GM12873 (cell line): ENCODE measurements around the gene PALMD.

Source experiments
- TF ChIP-seq, protein P1 (sequence below): IDR thresholded peaks from 2 replicates; pipeline ENCODE4 v1.5.1; 2012; ENCODE audit warnings: low read depth, mild to moderate bottlenecking, moderate library complexity, low read length, control low read depth; ENCODE audit not compliant: insufficient read depth; ENCODE audit errors: missing control alignments

PALMD gene

DNA sequence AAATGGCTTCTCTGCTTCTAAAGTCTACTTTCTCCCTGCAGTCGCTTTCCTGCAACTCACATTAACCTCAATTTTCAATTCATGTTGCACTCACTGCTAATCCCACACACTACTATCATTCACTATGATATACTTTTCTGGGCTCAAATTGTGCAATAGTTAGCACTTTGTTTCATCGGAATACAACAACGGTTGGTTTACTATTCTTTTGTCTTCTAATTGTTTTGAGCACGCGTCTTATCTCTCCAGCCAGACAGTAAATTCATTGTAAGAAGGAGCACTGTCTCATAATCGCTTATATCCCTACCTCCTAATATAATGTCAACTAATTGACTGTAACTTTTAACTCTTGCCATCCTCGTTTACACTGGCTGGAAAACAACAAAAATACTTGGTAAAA lies 3.9 kb upstream of the PALMD start:
- TF ChIP-seq, protein P1, sequence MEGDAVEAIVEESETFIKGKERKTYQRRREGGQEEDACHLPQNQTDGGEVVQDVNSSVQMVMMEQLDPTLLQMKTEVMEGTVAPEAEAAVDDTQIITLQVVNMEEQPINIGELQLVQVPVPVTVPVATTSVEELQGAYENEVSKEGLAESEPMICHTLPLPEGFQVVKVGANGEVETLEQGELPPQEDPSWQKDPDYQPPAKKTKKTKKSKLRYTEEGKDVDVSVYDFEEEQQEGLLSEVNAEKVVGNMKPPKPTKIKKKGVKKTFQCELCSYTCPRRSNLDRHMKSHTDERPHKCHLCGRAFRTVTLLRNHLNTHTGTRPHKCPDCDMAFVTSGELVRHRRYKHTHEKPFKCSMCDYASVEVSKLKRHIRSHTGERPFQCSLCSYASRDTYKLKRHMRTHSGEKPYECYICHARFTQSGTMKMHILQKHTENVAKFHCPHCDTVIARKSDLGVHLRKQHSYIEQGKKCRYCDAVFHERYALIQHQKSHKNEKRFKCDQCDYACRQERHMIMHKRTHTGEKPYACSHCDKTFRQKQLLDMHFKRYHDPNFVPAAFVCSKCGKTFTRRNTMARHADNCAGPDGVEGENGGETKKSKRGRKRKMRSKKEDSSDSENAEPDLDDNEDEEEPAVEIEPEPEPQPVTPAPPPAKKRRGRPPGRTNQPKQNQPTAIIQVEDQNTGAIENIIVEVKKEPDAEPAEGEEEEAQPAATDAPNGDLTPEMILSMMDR = no peak

DNA sequence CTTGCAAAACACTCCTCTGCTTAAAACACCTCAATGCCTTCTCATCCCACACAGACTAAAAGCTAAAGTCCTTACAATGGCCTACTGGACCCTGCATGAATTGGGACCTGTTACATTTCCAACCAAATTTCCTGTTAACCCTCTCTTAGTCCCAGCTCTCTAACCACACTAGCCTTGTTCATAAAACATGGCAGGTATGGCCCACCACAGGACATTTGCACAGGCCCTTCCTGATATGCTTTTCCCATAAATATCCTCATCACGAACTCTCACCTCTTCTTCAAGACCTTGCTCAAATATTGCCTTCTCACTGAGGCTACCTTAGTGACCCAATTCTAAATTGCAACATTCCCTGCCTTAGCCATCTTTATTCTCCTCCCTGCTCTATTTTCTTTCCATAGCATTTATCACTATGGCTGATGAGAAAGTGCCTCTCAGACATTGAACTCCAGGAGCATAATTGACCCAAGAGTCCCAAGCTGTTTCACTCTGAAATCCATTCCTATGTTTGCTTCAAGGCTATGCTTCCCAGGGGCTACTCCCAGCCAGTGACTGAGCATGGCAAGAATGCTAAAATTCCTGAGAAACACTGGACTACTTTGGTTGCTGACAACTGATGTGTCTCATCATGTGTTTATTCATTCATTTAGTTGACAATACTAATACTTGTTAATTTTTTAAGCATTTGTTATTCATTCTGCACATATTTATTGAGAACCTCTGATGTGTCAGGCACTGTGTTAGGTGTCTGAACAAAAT lies 2.7 kb upstream of the PALMD start:
- TF ChIP-seq, protein P1 = no peak

DNA sequence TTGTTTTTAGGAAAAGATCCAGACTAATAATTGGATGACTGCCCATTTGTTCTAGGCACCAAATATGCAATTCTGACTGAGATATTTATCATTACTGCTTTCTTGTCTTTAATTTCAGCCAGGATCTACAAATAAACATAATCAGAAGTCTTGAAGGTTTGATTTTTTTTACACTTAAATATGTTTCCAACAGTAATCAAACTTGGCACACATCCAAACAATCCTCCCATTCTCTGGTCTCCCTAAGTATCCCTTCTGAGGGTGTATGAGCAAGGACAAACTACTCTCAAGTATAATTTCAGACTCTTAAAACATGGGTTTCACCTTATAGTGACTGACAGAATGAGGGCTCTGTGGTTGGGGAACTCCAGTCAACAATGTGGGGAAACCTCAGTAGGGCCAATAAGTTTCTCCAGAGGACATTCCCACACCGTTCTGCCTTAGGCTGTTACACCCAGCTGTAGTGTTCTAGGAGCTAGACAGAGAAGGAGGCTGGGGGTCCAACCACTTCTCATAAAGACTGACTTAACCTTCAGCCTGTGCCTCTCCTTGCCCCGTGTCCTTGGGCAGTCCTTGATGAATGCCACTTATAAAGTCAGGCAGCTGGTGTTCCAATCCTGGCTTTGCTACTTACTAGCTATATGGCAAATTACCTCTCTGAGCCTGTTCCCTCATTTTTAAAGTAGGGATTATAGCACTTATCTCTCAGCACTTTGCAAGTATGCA lies 1.5 kb upstream of the PALMD start:
- TF ChIP-seq, protein P1 = no peak

DNA sequence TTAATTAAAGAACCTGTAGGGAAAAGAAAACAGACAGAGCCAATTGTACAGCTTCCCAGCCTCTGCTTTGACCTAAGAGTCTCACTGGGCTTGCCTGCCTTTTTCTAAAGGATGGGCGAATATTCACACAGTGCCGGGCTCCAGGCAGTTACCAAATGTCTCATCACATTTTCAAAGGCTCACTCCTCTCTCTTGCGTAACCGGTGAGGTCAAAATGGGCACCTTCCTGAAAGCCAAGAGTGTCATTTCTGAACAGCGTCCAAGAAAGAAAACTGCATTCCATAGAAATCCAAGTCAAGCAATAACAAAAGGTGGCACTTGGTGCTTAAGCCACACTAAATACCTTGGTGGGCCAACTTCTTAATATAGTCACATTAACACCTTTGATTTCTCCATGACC lies 710 bp upstream of the PALMD start:
- TF ChIP-seq, protein P1 = no peak

DNA sequence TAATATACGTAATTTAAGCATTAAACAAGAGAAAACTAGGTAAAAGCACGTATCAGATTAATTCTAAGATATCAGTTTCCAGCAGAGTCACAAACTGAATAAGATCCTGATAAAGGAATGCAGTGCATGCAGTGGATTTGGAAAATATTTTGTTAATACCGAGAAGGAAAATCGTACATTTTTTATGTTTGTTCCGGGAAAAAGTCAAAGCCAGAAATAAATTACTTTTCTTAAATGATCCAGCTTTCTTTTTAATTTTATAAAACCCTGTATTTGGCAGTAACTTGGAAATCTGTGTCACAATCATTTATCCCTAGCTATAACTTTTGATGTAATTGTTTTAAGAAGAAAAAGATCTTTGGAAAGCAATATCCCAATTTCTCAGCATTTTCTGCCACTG lies 955 bp downstream of the PALMD start:
- TF ChIP-seq, protein P1 = no peak

DNA sequence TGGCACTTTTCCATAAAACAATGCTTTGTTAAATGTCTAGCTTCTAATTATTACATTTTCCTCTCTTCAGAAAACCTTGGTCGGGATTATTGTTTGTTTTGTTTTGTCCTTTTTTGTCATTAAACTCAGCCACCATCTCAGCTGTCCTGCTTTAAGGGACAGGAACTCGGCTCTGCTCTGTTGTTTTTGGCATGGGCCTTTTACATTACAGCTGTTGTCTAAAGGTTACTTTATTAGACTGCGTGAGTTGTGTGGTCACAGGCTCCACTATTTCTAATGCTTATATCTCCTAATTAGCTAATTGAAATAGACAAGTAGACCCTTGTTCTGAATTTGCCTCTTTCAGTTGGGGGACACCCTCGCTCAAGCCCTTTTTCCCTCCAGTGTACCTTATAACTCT lies 1.6 kb downstream of the PALMD start:
- TF ChIP-seq, protein P1 = no peak

DNA sequence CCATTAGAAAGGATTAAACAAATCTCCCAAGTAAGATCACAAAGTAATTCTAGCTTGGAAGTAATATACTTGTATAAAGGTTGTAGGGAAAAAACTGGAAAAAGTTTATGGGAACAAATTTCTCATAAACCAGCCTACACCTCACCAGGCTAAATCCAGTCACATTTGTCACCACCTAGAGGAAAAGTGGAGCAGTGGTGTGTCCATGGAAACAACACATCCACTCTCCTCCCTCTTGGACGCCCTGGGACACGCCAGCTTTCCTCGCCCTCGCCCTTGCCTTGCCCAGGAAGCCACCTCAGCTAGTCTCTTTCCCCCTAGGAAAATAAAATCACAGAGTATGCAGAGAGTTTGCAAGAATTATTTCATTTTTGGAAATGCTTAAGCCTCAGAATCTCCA lies 2.2 kb downstream of the PALMD start:
- TF ChIP-seq, protein P1 = no peak
